ENCODE data around the gene CNMD.

Gene CNMD

GRCh38 chr13:52751196-52751595, 11.6 kb upstream of the CNMD start:
- no peak overlapping the region for H3K4me3 ChIP-seq (ENCODE audit: low read depth in 1 of 2, low read length in 2 of 2)
- no peaks in the 10 kb centered on the region for H3K4me1 ChIP-seq (ENCODE audit: insufficient read depth, low read length)
- H3K9me3 ChIP-seq (ENCODE audit: insufficient read depth, low read length, severe bottlenecking): no peaks in the 10 kb centered on the region
- no peaks in the 10 kb centered on the region for H3K36me3 ChIP-seq (ENCODE audit: insufficient read depth, low read length)
- H3K27me3 ChIP-seq (ENCODE audit: insufficient read depth, low read length, poor library complexity): no peaks in the 10 kb centered on the region
- ATAC-seq (ENCODE audit: insufficient read depth, low read depth) (no peak), DNase-seq (no peak)
- no peak overlapping the region for H2AFZ ChIP-seq (ENCODE audit: low read depth, low read length)
- no peaks in the 10 kb centered on the region for H3K79me2 ChIP-seq (ENCODE audit: insufficient read depth, low read length)
- no peak overlapping the region for H3K4me2 ChIP-seq (ENCODE audit: insufficient read depth, low read length)
- H3K9ac ChIP-seq (ENCODE audit: low read depth, low read length): no peak overlapping the region
- no peak overlapping the region for H3K27ac ChIP-seq (ENCODE audit: low read length)
- H4K20me1 ChIP-seq (ENCODE audit: insufficient read depth, low read length): no peaks in the 10 kb centered on the region
- no peak for TF ChIP-seq CTCF (IDR thresholded peaks at IDR 0.05; ENCODE audit: borderline replicate concordance, extremely low read depth, low read length, poor library complexity, severe bottlenecking)
- no peak for TF ChIP-seq EZH2 (IDR thresholded peaks at IDR 0.05; ENCODE audit: borderline replicate concordance, low read depth, low read length, severe bottlenecking)

- no peaks in the 10 kb centered on the region for H3K79me2 ChIP-seq (ENCODE audit: insufficient read depth, low read length)
- no peak overlapping the region for H3K27ac ChIP-seq (ENCODE audit: low read length)
- H3K9me3 ChIP-seq (ENCODE audit: insufficient read depth, low read length, severe bottlenecking): no peaks in the 10 kb centered on the region
- no peak overlapping the region for H2AFZ ChIP-seq (ENCODE audit: low read depth, low read length)
- TF ChIP-seq CTCF (IDR thresholded peaks at IDR 0.05; ENCODE audit: borderline replicate concordance, extremely low read depth, low read length, poor library complexity, severe bottlenecking) (no peak), EZH2 (IDR thresholded peaks at IDR 0.05; ENCODE audit: borderline replicate concordance, low read depth, low read length, severe bottlenecking) (no peak)
- no peaks in the 10 kb centered on the region for H4K20me1 ChIP-seq (ENCODE audit: insufficient read depth, low read length)
- no peak overlapping the region for H3K9ac ChIP-seq (ENCODE audit: low read depth, low read length)
- DNase-seq (no peak), ATAC-seq (ENCODE audit: insufficient read depth, low read depth) (no peak)
- no peak overlapping the region for H3K4me2 ChIP-seq (ENCODE audit: insufficient read depth, low read length)
- no peaks in the 10 kb centered on the region for H3K27me3 ChIP-seq (ENCODE audit: insufficient read depth, low read length, poor library complexity)
- no peaks in the 10 kb centered on the region for H3K36me3 ChIP-seq (ENCODE audit: insufficient read depth, low read length)
- H3K4me1 ChIP-seq (ENCODE audit: insufficient read depth, low read length): no peaks in the 10 kb centered on the region
- no peak overlapping the region for H3K4me3 ChIP-seq (ENCODE audit: low read depth in 1 of 2, low read length in 2 of 2)
These were observed 11.1 kb upstream of the CNMD start for GRCh38 chr13:52750713-52751112.

GRCh38 chr13:52749419-52749818, 9.8 kb upstream of the CNMD start:
- H3K4me1 ChIP-seq (ENCODE audit: insufficient read depth, low read length): no peaks in the 10 kb centered on the region
- H3K9ac ChIP-seq (ENCODE audit: low read depth, low read length): no peak overlapping the region
- no peak overlapping the region for H2AFZ ChIP-seq (ENCODE audit: low read depth, low read length)
- DNase-seq: no peak
- no peaks in the 10 kb centered on the region for H4K20me1 ChIP-seq (ENCODE audit: insufficient read depth, low read length)
- H3K9me3 ChIP-seq (ENCODE audit: insufficient read depth, low read length, severe bottlenecking): no peaks in the 10 kb centered on the region
- no peak overlapping the region for H3K4me2 ChIP-seq (ENCODE audit: insufficient read depth, low read length)
- no peak overlapping the region for H3K4me3 ChIP-seq (ENCODE audit: low read depth in 1 of 2, low read length in 2 of 2)
- TF ChIP-seq EZH2 (IDR thresholded peaks at IDR 0.05; ENCODE audit: borderline replicate concordance, low read depth, low read length, severe bottlenecking): no peak
- TF ChIP-seq CTCF (IDR thresholded peaks at IDR 0.05; ENCODE audit: borderline replicate concordance, extremely low read depth, low read length, poor library complexity, severe bottlenecking): no peak
- H3K79me2 ChIP-seq (ENCODE audit: insufficient read depth, low read length): no peaks in the 10 kb centered on the region
- no peaks in the 10 kb centered on the region for H3K36me3 ChIP-seq (ENCODE audit: insufficient read depth, low read length)
- H3K27me3 ChIP-seq (ENCODE audit: insufficient read depth, low read length, poor library complexity): no peaks in the 10 kb centered on the region
- no peak overlapping the region for H3K27ac ChIP-seq (ENCODE audit: low read length)
- ATAC-seq (ENCODE audit: insufficient read depth, low read depth): no peak

- H3K4me2 ChIP-seq (ENCODE audit: insufficient read depth, low read length): no peak overlapping the region
- H3K27ac ChIP-seq (ENCODE audit: low read length): no peak overlapping the region
- no peaks in the 10 kb centered on the region for H3K79me2 ChIP-seq (ENCODE audit: insufficient read depth, low read length)
- no peak for TF ChIP-seq EZH2 (IDR thresholded peaks at IDR 0.05; ENCODE audit: borderline replicate concordance, low read depth, low read length, severe bottlenecking)
- no peak for TF ChIP-seq CTCF (IDR thresholded peaks at IDR 0.05; ENCODE audit: borderline replicate concordance, extremely low read depth, low read length, poor library complexity, severe bottlenecking)
- no peak for DNase-seq
- no peaks in the 10 kb centered on the region for H4K20me1 ChIP-seq (ENCODE audit: insufficient read depth, low read length)
- H3K4me3 ChIP-seq (ENCODE audit: low read depth in 1 of 2, low read length in 2 of 2): no peak overlapping the region
- H3K9ac ChIP-seq (ENCODE audit: low read depth, low read length): no peak overlapping the region
- H3K36me3 ChIP-seq (ENCODE audit: insufficient read depth, low read length): no peaks in the 10 kb centered on the region
- H3K27me3 ChIP-seq (ENCODE audit: insufficient read depth, low read length, poor library complexity): no peaks in the 10 kb centered on the region
- no peak for ATAC-seq (ENCODE audit: insufficient read depth, low read depth)
- H3K9me3 ChIP-seq (ENCODE audit: insufficient read depth, low read length, severe bottlenecking): no peaks in the 10 kb centered on the region
- H3K4me1 ChIP-seq (ENCODE audit: insufficient read depth, low read length): no peaks in the 10 kb centered on the region
- H2AFZ ChIP-seq (ENCODE audit: low read depth, low read length): no peak overlapping the region
These were observed 6.5 kb upstream of the CNMD start for GRCh38 chr13:52746141-52746540.

Measured in DND-41 (cell line).